Measurements from ENCODE around the gene C3orf22.

The C3orf22 gene

GRCh38 chr3:126555795-126556636 is 2.7 kb downstream of the C3orf22 start:
- Histone ChIP-seq H3K79me2 (ENCODE audit: low read length) (no peaks in the 10 kb centered on the region), H3K27ac (ENCODE audit: low read length) (no peak overlapping the region), H3K9me2 (replicated peaks; ENCODE audit: insufficient read depth, low read length) (no peaks in the 10 kb centered on the region), H4K20me1 (ENCODE audit: insufficient read depth, low read length) (no peaks in the 10 kb centered on the region), H3F3A (ENCODE audit: insufficient read depth, low read length) (no peaks in the 10 kb centered on the region), H3K9ac (ENCODE audit: low read length) (no peak overlapping the region), H3K4me1 (ENCODE audit: low read length) (no peaks in the 10 kb centered on the region), H3K9me3 (replicated peaks; ENCODE audit: insufficient read depth, low read length) (no peaks in the 10 kb centered on the region), H3K4me3 (ENCODE audit: low read length) (no peak overlapping the region), H2AFZ (ENCODE audit: low read length) (no peak overlapping the region), H3K27me3 (replicated peaks; ENCODE audit: insufficient read depth, low read length) (no peaks in the 10 kb centered on the region), H3K36me3 (replicated peaks; ENCODE audit: insufficient read depth, low read length) (no peaks in the 10 kb centered on the region), H3K4me2 (ENCODE audit: low read depth, low read length) (no peak overlapping the region)
- DNase-seq, result no peak
- TF ChIP-seq CTCF (IDR thresholded peaks at IDR 0.05; ENCODE audit: low read length), result no peak
- no peak for TF ChIP-seq EZH2phosphoT487 (IDR thresholded peaks at IDR 0.05; ENCODE audit: low read length)
- no peak for TF ChIP-seq EZH2 (optimal IDR thresholded peaks at IDR 0.05; ENCODE audit: low read depth, low read length)

GRCh38 chr3:126554560-126555525 is 3.9 kb downstream of the C3orf22 start:
- Histone ChIP-seq H3K9me2 (replicated peaks; ENCODE audit: insufficient read depth, low read length) (no peaks in the 10 kb centered on the region), H3K4me1 (ENCODE audit: low read length) (no peaks in the 10 kb centered on the region), H3K27me3 (replicated peaks; ENCODE audit: insufficient read depth, low read length) (no peaks in the 10 kb centered on the region; the same call in 1 of the 2 replicates), H3F3A (ENCODE audit: insufficient read depth, low read length) (no peaks in the 10 kb centered on the region), H3K9me3 (replicated peaks; ENCODE audit: insufficient read depth, low read length) (no peaks in the 10 kb centered on the region), H4K20me1 (ENCODE audit: insufficient read depth, low read length) (no peaks in the 10 kb centered on the region), H2AFZ (ENCODE audit: low read length) (no peak overlapping the region), H3K27ac (ENCODE audit: low read length) (no peak overlapping the region), H3K4me3 (ENCODE audit: low read length) (no peak overlapping the region), H3K9ac (ENCODE audit: low read length) (no peak overlapping the region), H3K36me3 (replicated peaks; ENCODE audit: insufficient read depth, low read length) (no peaks in the 10 kb centered on the region), H3K79me2 (ENCODE audit: low read length) (no peaks in the 10 kb centered on the region), H3K4me2 (ENCODE audit: low read depth, low read length) (no peak overlapping the region)
- no peak for TF ChIP-seq EZH2 (optimal IDR thresholded peaks at IDR 0.05; ENCODE audit: low read depth, low read length)
- TF ChIP-seq CTCF (IDR thresholded peaks at IDR 0.05; ENCODE audit: low read length), result no peak
- no peak for TF ChIP-seq EZH2phosphoT487 (IDR thresholded peaks at IDR 0.05; ENCODE audit: low read length)
- DNase-seq, result no peak

- Histone ChIP-seq H3K4me1 (ENCODE audit: low read length) (no peaks in the 10 kb centered on the region), H2AFZ (ENCODE audit: low read length) (no peak overlapping the region), H3K9me3 (replicated peaks; ENCODE audit: insufficient read depth, low read length) (no peaks in the 10 kb centered on the region), H3K9ac (ENCODE audit: low read length) (no peak overlapping the region), H3K36me3 (replicated peaks; ENCODE audit: insufficient read depth, low read length) (no peaks in the 10 kb centered on the region), H4K20me1 (ENCODE audit: insufficient read depth, low read length) (no peaks in the 10 kb centered on the region), H3K4me3 (ENCODE audit: low read length) (no peak overlapping the region), H3K27ac (ENCODE audit: low read length) (no peak overlapping the region), H3K79me2 (ENCODE audit: low read length) (no peaks in the 10 kb centered on the region), H3K4me2 (ENCODE audit: low read depth, low read length) (no peak overlapping the region), H3K9me2 (replicated peaks; ENCODE audit: insufficient read depth, low read length) (no peaks in the 10 kb centered on the region), H3F3A (ENCODE audit: insufficient read depth, low read length) (no peaks in the 10 kb centered on the region), H3K27me3 (replicated peaks; ENCODE audit: insufficient read depth, low read length) (no peaks in the 10 kb centered on the region; the same call in 1 of the 2 replicates)
- TF ChIP-seq EZH2phosphoT487 (IDR thresholded peaks at IDR 0.05; ENCODE audit: low read length) (no peak), CTCF (IDR thresholded peaks at IDR 0.05; ENCODE audit: low read length) (no peak), EZH2 (optimal IDR thresholded peaks at IDR 0.05; ENCODE audit: low read depth, low read length) (no peak)
- DNase-seq, result no peak
These were observed 5.2 kb downstream of the C3orf22 start for GRCh38 chr3:126553284-126554084.
